CD4-positive, alpha-beta T cell treated with Interleukin-10 for 1 hour (primary cell): ENCODE measurements around the gene CCDC149.

Experiments
- DNase-seq: peaks from one replicate; pipeline ENCODE4 v3.0.0-alpha.2; 2020

Gene CCDC149

GRCh38 chr4:24799196-24799543, 113.7 kb downstream of the CCDC149 start:
- no peak for DNase-seq

GRCh38 chr4:24798036-24798610, 114.7 kb downstream of the CCDC149 start:
- DNase-seq: no peak

GRCh38 chr4:24796620-24797019, 116.2 kb downstream of the CCDC149 start:
- no peak for DNase-seq

- DNase-seq: no peak
Observed at GRCh38 chr4:24795666-24796381, 117.0 kb downstream of the CCDC149 start.

- no peak for DNase-seq
Observed at GRCh38 chr4:24794916-24795665, 117.8 kb downstream of the CCDC149 start, which contains the start of gene SOD3. TSS of gene SOD3 (plus strand) at chr4:24795573. CDS start at chr4:24799522, 3,949 bp downstream.

GRCh38 chr4:24794480-24794879, 118.4 kb downstream of the CCDC149 start:
- no peak for DNase-seq

- no peak for DNase-seq
Observed at GRCh38 chr4:24794051-24794450, 118.8 kb downstream of the CCDC149 start.

GRCh38 chr4:24793219-24794005, 119.4 kb downstream of the CCDC149 start:
- no peak for DNase-seq

- DNase-seq: no peak
Observed at GRCh38 chr4:24792552-24792951, 120.3 kb downstream of the CCDC149 start.

- DNase-seq: no peak
Observed at GRCh38 chr4:24791043-24791442, 121.8 kb downstream of the CCDC149 start.

- no peak for DNase-seq
Observed at GRCh38 chr4:24783506-24783905, 129.3 kb downstream of the CCDC149 start.

- no peak for DNase-seq
Observed at GRCh38 chr4:24781999-24782745, 130.7 kb downstream of the CCDC149 start.

GRCh38 chr4:24780936-24781495, 131.8 kb downstream of the CCDC149 start:
- no peak for DNase-seq

GRCh38 chr4:24778464-24779225, 134.2 kb downstream of the CCDC149 start:
- no peak for DNase-seq

GRCh38 chr4:24777536-24778463, 135.0 kb downstream of the CCDC149 start:
- DNase-seq: no peak

- DNase-seq: no peak
Observed at GRCh38 chr4:24775750-24776149, 137.1 kb downstream of the CCDC149 start.

- no peak for DNase-seq
Observed at GRCh38 chr4:24775032-24775605, 137.7 kb downstream of the CCDC149 start.

GRCh38 chr4:24774452-24774851, 138.4 kb downstream of the CCDC149 start:
- no peak for DNase-seq

GRCh38 chr4:24772952-24773351, 139.9 kb downstream of the CCDC149 start:
- no peak for DNase-seq
